Stimulated activated CD4-positive, alpha-beta T cell treated with anti-CD3 and anti-CD28 coated beads, Interleukin-4, amount 100 ng/mL, for 48 hours (primary cell): Measurements from ENCODE around the gene NUDT6.

Experiments used
- DNase-seq, 2 donors: peaks; one replicate each; pipeline ENCODE4 v3.0.0-alpha.2; 2020; ENCODE audit warnings: low read depth in 2 of 2

The NUDT6 gene

DNA sequence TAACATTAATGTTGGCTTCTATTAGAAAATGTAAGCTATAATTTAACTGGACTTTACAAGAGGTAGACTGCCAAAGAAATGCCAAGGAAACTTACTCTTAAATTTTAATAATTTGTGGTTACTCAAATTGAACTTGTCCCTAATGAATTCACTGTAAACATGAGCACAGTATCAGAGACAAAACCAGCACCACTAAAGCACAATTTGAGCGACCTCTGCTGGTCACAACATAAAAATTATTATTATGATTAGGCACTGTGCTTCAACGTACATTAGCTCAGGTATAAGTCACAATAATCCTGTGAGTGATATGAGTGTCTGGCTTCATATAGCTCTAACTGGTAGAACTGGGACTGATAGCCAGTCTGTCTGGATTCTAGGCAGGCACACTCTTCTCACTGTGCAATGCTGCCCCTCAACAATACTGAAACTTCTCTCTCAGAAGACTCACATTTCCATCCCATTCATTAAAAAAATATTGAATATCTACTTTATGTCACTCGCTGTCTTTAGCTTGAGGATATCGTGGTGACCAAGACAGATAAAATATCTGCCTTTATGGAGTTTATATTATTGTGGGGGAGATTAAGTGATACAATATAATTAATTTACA, 8.0 kb downstream of the NUDT6 start:
- DNase-seq = no peak

DNA sequence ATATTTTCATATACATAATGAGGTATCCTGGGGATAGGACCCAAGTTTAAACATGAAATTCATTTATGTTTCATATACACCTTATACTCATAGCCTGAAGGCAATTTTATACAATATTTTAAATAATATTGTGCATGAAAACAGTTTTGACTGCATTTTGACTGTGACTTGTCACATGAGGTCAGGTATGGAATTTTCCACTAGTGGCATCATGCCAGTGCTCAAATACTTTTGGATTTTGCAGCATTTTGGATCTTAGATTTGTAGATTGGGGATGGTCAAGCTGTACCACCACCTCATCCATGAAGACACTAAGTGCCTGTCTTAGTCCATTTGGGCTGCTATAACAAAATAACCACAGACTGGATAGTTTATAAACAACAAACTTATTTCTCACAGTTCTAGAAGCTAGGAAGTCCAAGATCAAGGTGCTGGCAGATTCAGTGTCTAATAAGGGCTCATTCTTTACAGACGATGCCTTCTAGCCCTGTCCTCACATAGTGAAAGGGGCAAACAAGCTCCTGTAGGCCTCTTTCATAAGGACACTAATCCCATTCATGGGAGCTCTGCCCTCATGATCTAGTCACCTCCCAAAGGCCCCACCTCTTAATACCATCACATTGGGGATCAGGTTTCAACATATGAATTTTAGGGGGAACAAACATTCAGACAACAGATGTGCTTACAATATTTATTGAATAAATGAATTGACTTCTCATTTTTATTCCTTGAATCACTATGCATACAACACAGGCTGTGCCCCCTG, 9.4 kb downstream of the NUDT6 start:
- no peak for DNase-seq

DNA sequence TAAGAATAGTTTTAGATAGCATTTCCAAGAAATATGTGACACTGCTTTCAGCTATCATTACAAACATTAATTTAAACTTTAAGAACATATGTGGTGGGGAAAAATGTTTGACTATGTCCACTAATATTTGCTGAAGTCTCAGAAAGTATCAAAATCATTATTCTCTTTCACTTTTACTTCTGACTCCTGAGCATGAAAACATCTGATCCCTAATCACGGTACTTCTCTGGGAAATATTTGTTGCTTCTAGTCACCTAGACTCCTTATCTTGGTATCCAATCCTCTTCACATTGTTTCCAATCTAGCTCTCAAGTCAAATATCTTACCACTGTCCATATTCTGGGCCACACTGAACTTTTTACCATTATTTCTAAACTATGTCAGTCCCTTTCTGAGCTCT, 10.8 kb downstream of the NUDT6 start:
- DNase-seq = no peak

DNA sequence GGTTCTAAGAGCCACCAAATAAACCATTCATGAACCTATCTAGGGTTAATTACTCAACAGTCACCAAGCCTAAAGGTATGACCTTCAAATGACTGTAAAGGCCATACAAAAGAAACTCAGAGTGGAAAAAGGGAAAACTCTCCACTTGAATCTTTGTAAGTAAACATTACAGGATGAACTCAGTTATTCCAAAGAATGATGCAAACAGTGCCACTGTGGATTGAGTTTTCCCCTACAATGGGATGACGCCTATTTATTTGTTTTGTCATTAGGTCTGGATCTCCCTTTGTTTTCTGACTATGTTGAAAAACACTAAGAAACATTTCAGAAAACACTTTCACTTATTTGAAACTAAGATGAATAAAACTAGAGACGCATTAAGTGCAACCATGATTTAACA, 12.7 kb downstream of the NUDT6 start:
- no peak for DNase-seq

DNA sequence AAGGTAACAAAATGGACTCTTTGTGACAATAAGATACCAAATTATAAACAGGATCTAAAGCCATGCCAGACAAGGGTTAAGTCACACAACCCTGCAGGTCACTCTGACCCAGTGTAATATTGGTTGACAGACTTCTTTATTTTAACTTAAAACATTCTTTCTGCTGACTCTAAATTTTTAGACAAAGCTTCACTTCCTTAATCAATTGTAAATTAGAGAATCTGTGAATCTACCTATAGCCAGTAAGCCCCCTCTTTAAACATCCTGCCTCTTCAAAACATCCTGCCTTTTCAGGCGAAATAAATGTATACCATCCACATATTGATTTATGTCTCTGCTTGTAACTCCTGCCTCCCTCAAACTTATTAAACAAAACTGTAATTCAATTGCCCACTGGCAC, 14.2 kb downstream of the NUDT6 start:
- DNase-seq = no peak

DNA sequence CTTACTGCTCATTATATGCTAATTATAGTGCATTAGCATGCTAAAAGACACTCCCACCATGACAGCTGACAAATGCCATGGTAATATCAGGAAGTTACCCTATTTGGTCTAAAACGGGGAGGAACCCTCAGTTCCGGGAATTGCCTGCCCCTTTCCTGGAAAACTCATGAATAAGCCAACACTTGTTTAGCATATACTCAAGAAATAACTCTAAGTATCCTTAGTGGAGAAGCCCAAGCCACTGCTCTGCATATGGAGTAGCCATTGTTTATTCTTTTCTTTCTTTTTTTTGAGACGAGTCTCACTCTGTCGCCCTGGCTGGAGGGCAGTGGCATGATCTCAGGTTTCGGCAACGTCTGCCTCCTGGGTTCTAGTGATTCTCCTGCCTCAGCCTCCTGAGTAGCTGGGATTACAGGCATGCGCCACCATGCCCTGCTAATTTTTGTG, 15.5 kb downstream of the NUDT6 start:
- no peak for DNase-seq

DNA sequence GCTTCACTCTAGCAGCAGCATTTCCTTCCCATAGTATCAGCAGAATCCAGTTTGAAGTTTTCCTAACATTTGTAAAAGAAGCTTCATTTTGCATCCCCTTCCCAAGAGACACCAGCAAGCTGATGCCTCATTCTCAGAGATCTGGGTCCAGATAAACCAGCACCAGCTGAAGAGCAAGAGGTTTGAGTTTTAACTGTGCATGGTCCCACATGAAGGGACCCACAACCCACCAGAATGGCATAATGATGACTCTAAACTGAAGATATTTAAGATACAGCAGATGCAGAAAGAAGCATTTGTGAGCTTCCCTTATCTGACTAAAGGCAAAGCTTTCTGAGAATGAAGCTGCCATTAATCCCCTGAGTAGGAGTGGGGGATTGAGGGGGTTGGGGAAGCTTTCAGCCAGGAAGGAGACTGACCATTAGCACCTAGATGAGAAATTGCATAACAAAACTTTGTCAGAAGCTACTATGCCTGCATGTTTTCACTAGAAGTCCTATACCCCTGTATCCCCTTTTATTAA, 18.6 kb downstream of the NUDT6 start:
- no peak for DNase-seq

DNA sequence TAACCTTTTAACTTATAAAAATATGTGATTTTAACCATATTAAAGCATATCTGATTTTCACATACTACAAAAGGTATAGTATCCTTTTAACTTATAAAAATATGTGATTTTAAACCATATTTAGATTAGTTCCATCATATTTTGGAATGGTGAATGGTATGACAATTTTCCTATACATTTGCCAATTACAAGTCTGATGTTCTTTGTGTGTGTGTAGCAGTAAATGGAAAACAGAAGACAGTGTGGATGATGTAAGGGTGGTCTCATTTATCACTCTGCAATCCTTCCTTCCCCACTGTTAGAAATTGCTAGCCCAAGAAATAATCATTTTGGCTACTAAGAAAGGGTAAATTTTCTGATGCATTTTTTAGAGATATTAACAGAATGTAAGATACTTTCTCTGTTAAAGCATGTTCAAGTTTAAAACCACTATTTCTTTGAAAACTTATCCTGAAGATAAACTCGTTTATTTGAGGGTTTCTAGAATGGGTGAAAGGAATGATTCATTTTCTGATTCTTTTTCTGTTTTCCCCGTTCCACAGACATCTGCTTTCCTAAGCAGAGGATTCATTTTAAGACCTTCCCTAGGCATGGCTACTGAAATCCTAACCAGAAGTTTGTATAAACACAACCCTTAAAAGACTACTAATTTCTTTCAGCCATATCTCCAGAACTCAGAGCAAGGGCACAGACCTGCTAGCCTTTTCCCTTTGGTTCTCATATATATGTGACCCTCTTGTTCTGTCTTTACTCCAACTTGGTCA, 21.0 kb downstream of the NUDT6 start:
- DNase-seq = no peak

DNA sequence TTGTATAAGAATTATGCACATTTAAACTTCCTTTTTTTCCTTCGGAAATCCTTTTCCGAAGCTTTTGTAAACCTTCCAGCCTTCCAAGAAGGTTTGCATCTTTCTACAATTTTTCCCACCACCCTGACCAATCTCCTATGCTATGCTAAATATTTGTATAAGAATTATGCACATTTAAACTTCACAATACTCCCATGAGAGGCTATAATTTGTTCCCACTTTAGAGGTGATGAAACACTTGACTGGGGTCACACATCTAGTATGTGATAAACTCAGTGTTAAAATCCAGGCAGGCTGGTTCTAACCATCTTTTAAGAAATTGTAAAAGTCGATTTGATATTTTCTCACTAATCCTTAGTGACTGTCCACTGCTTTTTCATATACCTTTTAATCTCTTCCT, 22.1 kb downstream of the NUDT6 start:
- DNase-seq = no peak

DNA sequence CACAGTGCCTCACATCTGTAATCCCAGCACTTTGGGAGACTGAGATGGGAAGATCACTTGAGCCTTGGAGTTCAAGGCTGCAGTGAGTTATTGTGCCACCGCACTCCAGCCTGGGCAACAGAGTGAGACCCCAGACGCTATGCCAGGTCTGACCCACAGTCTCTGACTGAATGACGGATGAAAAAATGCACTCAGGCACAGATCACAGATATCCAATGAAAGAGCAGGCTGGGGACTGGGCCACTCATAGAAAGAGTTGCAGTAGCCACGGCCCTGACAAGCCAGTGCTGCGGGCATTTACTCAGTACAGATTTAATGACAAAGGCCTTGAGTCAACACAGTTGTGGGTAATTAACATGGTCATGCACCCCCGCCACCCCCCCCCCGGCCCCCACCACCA, 22.7 kb downstream of the NUDT6 start:
- DNase-seq = no peak

DNA sequence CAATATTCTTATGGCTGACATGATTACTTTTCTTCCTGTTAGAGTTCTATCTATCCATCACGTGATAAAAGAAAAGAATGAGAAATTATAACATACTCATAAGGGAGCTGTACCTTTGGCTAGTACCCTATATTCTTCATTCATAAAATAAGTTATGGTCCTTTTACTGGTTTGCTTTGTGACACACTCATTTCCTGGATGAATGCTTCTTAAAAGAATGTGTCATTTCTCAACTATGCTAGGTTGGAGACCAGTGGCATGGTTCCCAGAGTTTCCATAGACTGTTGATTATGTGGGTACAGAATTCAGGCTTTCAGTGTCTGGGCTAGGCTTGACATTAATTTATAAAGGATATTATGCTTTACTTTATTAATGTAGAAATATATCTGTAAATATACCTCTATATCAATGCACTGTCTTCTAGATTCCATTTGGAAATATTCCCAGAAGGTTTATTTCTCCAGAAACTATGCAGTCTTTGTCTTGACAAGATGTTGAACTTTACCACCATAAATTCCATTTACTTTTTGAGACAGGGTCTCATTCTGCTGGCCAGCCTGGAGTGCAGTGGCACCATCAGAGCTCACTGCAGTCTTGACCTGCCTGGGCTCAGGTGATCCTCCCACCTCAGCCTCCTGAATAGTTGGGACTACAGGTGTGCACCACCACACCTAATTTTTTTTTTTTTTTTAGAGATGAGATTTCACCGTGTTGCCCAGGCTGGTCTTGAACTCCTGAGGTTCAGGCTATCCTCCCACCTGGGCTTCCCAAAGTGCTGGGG, 23.8 kb downstream of the NUDT6 start:
- DNase-seq = no peak

DNA sequence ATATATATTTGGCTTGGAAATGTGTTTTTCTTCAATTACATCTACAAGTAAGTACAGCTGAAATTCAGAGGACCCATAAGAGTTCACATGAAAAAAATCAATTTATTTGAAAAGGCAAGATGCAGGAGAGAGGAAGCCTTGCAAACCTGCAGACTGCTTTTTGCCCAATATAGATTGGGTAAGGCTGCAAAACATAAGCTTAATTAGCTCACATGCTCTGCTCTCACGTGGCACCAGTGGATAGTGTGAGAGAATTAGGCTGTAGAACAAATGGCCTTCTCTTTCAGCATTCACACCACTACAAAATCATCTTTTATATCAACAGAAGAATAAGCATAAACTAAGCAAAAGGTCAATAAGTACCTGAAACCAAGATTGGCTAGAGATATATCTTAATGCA, 26.1 kb downstream of the NUDT6 start:
- DNase-seq = no peak

DNA sequence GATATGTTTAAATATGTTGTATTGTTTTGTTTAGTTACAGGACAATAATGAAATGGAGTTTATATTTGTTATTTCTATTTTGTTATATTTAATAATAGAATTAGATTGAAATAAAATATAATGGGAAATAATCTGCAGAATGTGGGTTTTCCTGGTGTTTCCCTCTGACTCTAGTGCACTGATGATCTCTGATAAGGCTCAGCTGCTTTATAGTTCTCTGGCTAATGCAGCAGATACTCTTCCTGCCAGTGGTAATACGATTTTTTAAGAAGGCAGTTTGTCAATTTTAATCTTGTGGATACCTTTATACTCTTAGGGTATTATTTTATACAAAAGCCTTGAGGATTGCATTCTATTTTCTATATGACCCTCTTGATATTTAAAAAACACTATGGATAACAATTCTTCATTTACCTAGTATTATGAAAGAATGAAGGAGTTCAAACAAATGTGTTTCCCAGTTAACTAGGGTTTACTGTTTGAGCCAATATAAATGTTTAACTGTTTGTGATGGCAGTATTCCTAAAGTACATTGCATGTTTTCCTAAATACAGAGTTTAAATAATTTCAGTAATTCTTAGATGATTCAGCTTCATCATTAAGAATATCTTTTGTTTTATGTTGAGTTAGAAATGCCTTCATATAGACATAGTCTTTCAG, 26.9 kb downstream of the NUDT6 start:
- DNase-seq = no peak

DNA sequence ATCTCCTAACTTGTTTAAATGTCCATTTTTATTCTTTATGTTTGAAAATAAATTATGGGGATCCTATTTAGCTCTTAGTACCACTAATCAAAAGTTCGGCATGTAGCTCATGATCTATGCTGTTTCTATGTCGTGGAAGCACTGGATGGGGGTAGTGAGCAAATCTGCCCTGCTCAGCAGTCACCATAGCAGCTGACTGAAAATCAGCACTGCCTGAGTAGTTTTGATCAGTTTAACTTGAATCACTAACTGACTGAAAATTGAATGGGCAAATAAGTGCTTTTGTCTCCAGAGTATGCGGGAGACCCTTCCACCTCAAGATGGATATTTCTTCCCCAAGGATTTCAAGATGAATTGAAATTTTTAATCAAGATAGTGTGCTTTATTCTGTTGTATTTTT, 27.6 kb downstream of the NUDT6 start:
- no peak for DNase-seq

DNA sequence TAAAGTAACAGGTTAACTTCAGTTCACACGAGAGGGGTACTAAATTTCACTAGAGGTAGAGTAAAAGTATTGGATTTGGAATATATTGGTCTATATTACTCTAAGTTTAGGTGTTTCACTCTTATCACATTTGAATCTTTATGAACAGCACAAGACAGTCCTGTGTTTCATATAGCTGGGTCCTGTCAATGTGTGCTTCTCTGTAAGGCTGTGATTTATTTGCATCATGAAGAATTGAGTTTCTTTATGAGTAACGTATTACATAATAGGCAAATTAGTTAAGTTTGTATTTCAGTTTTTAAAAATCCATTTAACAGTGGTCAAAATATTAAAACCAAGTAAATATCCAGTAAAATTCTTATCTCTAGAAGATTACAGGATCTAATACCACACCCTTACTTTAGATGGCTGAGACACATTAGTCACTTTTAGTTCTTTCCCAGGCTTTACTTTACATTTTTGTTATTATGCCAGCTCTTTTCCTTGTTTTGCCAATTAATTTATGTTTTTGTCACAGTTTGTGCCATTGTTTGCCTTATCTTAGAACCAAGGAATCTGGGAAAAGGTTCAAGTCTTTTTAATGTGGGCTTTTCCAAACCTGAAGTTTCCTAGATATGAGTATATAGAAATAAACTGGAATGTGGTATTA, 32.1 kb downstream of the NUDT6 start:
- DNase-seq = no peak

DNA sequence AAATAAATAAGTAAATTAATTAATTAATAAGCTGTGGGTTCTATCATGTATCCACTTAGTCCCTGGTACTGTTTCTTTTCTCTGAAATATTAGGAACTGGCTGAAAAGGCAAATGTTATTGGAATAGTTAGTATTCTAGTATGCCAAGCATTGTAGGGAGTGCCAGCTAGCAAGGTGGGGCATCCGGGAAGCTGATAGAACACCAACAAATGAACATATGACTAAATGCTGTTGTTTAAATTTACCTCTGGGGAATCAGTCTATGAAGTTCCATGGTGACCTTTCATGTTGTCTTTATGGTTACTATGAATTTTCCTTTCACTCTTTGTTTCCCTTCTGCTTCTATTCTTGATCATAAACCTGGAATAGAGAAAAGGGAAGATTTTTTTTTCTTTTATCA, 32.7 kb downstream of the NUDT6 start:
- no peak for DNase-seq

DNA sequence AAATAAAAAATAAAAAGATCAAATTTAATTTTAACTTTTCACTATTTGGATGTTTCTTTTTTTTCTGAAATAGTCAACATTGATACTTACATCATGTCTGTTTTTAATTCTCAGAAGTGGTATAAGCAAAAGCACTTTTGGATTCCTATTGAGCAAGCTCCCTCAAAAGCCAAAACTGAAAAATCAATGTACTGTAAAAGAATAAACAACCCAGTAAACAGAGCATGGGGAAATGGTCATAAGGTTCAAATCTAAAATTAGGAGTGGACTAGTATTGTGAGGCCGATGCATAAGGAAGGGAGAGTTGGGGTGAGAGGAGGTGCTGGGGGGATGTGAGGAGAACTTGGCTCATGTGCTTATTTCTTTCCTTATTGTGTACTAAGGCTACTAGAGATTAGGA, 37.9 kb downstream of the NUDT6 start:
- DNase-seq = no peak

DNA sequence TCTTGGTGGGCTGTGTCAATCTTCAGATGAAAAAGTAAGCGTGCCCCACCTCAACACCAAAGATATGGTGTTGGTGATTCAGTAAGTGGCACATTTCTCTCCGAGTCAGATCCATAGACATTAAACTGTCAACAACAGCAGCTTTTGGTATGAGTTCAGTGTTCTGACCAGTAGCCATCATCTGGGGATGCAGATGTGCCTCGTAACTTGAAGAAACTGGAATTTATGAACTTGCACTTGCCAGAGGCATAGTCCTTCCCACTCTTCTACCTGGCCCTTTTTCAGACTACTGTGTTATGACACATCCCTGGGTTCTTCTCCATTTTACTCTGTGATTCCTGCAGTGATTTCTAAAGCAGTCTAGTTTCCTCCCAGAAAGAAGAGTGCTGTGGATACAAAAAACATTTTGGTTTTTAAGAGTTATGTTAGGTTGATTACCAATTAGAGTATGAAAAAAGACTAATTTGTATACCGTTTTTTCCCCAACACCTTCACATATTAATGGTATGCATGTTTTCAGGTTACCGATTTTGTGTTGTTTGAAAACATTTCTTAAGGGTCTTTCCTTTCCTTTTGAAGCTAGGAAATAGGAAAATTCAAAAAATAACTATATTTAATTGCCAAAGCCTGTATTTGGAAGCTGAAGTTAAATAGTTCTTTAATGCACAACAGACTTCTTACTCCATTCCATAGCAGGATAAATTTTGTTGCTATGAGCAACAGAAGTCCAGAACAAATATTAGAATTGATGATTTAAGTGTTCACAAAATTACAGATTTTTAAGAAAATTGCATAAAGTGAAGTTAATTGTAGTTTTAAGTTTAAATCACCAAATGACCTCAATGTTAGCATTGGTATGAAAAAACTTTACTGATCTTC, 39.3 kb downstream of the NUDT6 start:
- DNase-seq = no peak

DNA sequence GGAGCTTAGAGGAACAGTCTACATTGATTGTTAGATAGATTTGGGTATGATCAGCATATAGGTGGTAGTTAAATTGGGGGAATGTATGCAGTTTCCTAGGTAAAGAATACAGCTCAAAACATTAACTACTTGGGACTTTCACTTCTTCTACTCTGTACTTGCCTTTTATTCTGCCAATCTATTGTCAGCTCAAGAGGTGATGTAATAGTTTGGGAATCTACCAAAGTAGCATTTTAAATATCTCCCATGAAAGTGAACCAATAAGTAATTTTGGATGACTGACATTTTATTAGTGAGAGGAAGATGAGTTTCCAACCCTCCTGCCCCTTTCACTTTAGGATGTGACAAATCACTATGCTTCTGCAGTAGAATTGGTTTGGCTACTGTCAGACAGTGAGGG, 43.4 kb downstream of the NUDT6 start:
- DNase-seq = no peak

DNA sequence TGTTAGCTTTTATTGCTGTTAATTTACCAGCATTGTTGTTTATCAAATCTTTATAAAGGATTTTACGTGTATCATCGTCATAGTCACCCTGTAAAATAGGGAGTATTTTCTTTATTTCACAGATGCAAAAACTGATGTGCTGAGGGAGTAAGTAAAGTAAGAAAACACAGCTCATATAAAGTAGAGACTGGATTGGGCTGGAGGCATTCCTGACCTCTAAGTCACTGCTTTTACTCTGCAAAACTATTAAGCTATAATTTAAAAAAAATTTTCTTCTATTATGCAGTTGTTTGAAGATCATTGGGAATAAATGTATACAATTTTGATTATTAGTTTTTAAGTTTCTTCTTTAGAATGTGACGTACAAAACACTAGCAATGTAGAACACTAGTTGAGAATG, 45.9 kb downstream of the NUDT6 start:
- DNase-seq = no peak
